GM18951 (cell line): Measurements from ENCODE around the gene TMEM184C.

Source experiments
- POLR2A ChIP-seq: IDR thresholded peaks from 4 replicates; pipeline ENCODE4 v1.6.1; 2011; ENCODE audit warnings: mild to moderate bottlenecking; ENCODE audit not compliant: insufficient read length, insufficient read depth; ENCODE audit errors: extremely low read depth
- in situ Hi-C: fragments of 300-500 bp; cut with MboI; formaldehyde crosslinking; loops from one replicate; pipeline ENCODE4 v1.12.0; 2022; ENCODE audit warnings: low sequenced_read_pairs, mixed read lengths, inconsistent platforms; ENCODE audit not compliant: unreplicated experiment

The TMEM184C gene

DNA sequence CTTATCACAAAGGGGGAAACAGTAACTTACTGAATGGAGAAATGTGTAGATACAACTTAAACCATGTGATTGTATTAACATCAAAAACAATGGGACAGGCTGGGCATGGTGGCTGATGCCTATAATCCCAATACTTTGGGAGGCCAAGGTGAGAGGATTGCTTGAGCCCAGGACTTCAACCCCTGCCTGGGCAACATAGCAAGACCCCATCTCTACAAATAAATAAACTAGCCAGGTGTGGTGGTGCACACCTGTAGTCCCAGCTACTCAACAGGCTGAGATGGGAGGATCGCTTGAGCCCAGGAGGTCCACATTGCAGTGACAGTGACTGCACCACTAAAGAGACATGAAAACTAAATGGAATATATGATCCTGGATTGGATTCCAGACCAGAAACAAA is 26.4 kb downstream of the TMEM184C start:
- TF ChIP-seq POLR2A, result no peak
- in situ Hi-C loops, result no loop called here

DNA sequence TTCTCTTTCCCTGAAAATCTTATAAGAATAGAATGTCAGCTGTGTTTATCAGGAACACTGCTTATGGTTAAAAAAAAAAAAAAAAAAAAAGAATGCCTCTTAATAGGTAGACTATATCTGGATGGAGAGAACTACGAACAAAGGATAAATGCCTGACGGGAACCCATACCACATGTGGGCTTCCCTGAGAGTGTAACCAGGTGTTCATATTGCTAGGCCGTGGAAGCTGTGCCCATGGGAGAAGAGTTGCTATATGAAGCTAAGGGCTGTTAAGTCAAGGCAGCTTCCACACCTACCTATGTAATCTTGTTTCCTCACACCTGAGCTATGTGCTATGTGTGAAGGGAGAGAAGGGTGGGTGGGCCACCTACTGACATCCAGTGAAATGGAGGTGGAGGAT is 27.3 kb downstream of the TMEM184C start:
- TF ChIP-seq POLR2A, result no peak
- in situ Hi-C loops, result no loop called here

DNA sequence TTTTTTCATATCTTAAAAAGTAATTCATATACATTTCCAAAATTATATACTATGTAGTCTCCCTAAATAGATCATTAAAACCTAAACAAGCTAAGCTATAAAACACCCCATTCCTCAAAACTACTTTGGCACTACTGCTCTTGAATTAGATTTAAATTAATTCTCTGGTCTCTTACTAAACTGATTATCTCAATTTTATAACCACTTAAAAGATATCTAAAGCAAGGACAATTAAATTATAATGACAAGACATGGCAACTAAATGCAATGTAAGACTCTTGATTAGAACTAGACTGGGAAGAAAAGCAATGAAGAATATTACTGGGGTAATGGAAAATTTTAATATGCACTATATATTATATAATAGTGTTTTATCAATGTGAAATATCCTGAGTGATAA is 27.9 kb downstream of the TMEM184C start:
- in situ Hi-C loops, result no loop called here

DNA sequence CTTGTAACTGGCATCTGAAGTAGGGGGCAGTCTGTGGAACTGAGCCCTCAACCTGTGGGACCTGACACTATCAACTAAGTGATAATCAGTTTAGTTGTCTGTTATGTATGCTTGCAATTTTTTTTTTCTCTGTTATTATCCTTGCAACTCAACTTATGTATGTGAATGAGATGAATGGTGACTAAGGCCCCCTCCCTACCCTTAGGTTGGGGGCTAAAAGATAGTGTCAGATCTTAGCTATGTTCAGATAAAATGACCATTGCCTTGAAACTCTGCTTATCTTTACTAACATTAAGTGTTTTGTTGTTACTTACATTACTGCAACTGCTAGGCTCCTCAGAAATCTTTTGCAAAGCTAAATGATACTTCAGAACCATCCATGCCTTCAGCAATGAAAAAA is 31.5 kb downstream of the TMEM184C start:
- no peak for TF ChIP-seq POLR2A
- in situ Hi-C loops, result no loop called here

More for the DNA sequence above, 27.9 kb downstream of the TMEM184C start:
- no peak for TF ChIP-seq POLR2A

DNA sequence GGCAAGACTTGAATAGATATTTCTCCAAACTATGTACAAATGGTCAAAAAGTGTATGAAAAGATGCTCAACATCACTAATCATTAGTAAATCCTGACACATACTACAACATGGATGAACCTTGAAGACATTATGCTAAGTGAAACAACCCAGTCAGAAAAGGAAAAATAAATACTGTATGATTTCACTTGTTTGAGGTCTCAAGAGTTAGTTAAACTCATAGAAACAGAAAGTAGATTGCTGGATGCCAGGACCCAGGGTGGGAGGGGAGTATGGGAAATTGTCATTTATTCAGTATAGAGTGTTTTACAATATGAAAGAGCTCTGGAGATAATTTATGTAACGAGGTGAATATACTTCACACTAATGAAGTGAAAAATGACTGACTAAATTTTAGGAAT is 34.4 kb downstream of the TMEM184C start:
- in situ Hi-C loops, result no loop called here
- TF ChIP-seq POLR2A, result no peak

DNA sequence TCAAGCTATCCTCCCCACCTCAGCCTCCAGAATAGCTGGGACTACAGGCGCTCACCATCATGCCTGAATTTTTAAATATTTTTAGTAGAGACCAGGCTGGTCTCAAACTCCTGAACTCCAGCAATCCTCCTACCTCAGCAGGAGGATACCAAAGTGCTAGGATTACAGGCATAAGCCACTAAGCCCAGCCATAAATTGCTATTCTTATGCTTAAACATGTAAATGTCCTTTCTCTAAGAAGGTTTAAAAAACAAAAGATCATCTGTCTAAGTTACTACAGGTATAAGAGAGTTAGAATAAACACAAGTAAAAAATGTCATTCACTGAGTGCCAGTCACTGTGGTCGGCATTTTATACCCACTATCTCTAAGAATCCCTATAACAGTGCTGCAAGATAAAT is 38.4 kb downstream of the TMEM184C start:
- TF ChIP-seq POLR2A, result no peak
- in situ Hi-C loops, result no loop called here

DNA sequence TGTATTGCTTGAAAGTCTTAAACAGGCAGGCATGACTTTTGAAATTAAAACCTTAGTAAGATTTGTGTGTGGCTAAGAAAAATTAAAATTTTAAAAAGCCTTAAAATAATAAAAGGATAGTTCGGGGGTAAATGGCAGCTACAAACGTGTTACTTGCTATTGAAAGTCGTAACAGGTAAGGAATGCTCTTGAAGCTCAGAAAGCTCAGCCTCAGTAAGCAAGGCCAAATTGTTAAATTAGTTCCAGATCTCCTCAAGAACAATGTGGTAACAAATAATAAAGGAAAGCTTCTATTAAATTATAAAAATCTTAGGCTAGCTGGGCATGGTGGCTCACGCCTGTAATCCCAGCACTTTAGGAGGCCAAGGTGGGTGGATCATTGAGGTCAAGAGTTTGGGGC is 41.3 kb downstream of the TMEM184C start:
- TF ChIP-seq POLR2A, result no peak
- in situ Hi-C loops, result no loop called here

DNA sequence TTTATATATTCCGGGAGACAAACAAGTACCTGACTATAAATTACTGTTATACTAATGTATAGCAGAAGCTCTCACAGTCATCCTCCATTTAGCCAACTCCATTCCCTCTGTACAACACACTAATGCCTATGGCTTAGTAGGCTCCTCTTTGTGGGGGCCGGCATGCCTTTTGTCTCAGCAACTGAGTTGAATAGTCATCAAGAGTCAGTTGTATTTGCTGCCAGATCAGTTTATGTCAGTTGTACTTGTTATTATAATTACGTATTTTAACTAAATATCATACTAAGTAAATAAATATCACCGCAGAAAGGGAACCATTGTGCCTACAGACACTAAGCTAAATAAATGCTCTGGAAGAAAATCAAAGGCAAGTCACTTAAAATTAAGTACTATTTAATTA is 56.9 kb downstream of the TMEM184C start:
- in situ Hi-C loops, result no loop called here
- no peak for TF ChIP-seq POLR2A

DNA sequence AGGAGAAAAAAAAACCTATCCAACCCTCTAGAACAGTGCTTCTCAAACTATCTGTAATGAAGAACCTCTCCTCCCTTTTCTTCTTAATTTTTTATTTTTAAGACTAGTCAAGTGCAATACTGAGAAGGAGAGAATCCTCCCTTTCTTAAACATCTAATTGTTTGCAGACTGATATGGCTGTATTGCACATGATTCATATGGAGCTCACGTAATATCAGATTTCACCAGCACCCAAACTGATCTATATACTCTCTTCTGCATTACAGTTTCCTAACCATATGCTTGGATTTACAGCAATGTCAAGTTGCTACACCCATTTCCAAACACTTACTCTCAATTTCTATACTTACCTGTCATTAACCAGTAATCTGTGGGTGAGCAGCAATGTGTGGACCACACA is 57.3 kb downstream of the TMEM184C start:
- in situ Hi-C loops, result no loop called here

DNA sequence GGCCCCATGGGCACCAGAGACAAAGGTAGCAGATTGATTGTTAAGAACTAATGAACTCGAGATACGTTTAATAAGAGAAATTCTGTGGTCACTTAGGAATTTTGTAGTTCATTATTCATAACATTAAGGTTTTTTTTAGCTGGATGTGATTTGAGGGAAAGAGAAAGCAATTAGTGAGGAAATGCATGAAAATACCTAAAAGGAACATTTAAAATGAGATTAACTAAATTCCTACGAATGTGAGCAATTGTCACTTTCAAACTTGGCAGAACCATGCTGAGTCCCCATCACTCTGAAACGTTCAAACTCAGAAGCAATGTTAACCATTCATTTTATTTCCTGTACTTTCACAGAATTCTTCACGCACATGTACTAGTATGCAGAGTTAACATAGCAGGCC is 60.9 kb downstream of the TMEM184C start:
- TF ChIP-seq POLR2A, result no peak
- in situ Hi-C loops, result no loop called here

More for the DNA sequence above, 57.3 kb downstream of the TMEM184C start:
- TF ChIP-seq POLR2A, result no peak

DNA sequence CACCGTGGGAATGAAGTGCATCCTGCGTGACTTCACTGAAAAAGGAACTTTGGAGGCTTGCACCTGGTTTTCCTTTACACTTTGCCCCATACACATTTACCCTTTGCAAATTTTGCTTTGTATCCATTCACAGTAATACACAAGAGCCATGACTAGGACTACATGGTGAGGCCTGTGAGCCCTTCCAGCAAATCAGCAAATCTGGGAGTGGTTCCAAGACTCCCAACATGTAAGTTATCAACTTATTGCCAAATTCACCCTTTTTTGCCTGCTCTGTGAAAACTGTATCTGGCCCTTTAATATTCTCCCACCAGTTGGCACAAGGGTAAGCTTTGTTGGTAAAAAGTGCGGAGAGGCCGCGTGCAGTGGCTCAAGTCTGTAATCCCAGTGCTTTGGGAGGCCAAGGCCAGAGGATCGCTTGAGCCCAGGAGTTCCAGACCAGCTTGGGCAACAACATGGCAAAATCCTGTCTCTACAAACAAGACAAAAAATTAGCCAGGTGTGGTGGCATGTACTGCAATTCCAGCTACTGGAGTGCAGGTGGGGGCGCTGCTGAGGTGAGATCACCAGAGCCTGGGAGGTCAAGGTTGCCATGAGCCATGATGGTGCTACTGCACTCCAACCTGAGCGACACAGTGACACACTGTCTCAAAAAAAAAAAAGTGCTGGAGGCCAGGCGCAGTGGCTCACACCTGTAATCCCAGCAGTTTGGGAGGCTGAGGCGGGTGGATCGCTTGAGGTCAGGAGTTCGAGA is 61.8 kb downstream of the TMEM184C start:
- no peak for TF ChIP-seq POLR2A
- in situ Hi-C loops, result no loop called here

DNA sequence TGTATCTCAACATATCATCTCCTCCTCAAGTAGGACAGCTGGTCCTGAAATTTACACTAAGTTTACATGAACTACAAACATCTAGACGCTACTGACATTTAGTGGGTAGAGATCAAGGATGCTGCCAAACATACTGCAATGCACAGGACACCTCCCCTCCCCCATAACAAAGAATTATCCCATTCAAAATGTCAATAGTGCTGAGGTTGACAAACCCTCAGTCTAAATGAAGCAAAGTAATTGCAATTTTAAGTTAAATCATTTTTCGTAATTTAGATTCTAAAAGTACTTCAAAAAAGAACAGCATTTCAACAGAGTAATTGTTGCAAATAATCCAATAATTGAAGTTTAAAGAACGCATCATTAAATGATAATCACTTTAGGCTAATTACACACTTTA is 65.6 kb downstream of the TMEM184C start:
- in situ Hi-C loops, result no loop called here
- no peak for TF ChIP-seq POLR2A

DNA sequence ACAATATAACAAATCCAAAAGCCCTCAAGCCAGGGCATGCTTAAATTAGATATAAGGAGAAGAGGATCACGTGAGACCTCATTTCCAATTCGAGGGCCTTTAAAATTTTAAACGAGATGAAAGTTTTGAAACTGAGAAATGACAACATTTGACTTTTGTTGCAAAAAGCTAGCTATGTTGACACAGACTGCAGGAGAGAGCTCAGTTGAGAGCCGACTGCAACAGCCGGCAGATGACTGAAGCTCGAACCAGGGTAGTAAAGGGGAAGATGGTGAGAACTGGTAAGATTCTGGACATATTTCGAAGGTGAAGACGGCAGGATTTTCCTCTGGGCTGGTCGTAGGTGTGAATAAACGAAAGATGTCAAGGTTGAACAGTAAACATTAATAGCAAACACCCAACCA is 66.0 kb downstream of the TMEM184C start:
- in situ Hi-C loops, result no loop called here
- no peak for TF ChIP-seq POLR2A

DNA sequence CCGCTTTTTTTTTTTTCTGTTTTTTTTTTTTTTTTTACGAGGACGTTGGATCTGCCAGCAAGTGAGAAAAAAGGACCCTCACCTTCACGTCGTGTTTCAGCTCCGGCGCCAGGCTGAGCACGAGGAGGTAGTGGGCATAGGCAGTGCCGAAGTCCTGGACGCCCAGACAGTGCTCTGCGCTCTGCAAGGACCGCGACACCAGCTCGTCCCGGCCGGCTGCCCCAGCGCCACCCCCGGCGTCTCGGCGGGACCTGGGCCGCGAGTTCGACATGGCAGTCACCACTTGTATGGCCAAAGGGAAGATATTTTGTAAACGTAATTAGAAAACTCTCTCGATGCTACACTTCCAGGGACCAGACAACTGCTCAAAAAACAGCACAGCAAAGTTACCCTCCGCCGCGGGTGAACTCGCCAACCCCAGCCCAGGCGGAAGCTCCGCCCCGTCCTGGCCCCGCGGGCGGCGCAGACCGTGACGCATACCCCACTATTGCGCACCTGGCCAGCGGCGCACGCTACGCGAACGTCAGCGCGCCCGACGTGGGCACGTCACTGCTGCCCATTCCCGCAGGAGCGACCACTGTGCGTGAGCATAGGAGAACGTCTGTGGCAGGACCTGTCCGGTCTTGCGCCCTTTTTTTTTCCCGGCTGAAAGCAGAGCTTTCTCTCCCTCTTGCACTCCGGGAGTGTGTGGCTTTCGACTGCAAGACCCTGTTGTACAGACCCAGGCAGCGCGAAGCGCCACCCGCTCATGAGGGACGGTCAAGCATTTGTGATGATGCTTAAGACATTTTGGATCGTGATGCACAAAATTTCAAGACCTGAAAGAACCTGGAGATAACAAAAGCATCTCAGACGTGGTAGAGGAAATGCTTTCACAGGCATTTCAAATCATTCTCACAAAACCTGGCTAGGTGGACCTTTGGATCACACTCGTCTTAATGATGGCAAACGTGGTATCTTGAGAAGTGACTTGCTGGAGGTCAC is 66.8 kb downstream of the TMEM184C start, which contains the start of gene PRMT9:
PRMT9 (minus strand) TSS at position 447 of the 984 bp plus-strand sequence; CDS start at position 271, 176 bp downstream.
- in situ Hi-C loops, result no loop called here
- peak; percentile 98 for TF ChIP-seq POLR2A

DNA sequence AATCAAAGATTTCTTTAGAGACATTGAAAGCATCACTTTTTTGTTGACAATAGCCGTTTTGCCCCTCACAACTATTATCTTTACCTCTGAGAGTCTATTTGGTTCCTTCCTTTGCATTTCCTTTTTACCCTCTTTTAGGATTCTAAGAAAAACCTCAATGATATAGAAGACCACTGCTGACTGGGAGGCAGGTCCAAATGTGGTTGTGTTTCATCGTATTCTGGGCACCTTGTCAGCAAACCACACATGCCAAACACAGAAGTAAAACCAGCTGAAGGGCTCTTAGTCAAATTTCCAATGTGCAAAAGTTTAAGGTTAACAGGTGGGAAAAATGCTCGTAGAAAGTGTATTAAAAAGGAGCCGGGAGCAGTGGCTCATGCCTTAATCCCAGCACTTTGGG is 71.9 kb downstream of the TMEM184C start:
- no peak for TF ChIP-seq POLR2A
- in situ Hi-C loops, result no loop called here
